K562 (cell line): ENCODE data around the gene NEK2. TPM values are rescaled to one million over a fixed set of nuclear protein-coding genes. Genes with fewer than 3 reads are reported as not detected.

Experiments used
- CHAMP1 ChIP-seq: fragments of 450-650 bp; IDR thresholded peaks from 2 replicates; pipeline ENCODE4 v1.6.1; 2016; ENCODE audit warnings: mild to moderate bottlenecking
- CSDE1 ChIP-seq, 2 experiments: fragments of 450-650 bp; IDR thresholded peaks; 2 replicates each; pipeline ENCODE4 v1.6.1; 2016; ENCODE audit warnings: mild to moderate bottlenecking in 1 of 2
- CTCF ChIP-seq, 3 experiments: IDR thresholded peaks in 2 of 3; conservative IDR thresholded peaks in 1 of 3; 2 replicates each; pipeline ENCODE4 v1.5.1; 2011 to 2012; ENCODE audit warnings: low read length in 3 of 3, mild to moderate bottlenecking in 3 of 3, control low read depth in 2 of 3, improper control_type of control experiment in 1 of 3, inconsistent platforms in 1 of 3, low read depth in 1 of 3, mixed read lengths in 1 of 3, moderate library complexity in 1 of 3; ENCODE audit not compliant: insufficient read depth in 2 of 3
- FOSL1 ChIP-seq: fragments of 200-800 bp; sonication (Bioruptor generic); conservative IDR thresholded peaks from 2 replicates; pipeline ENCODE4 v1.6.1; 2016; ENCODE audit warnings: missing genetic modification characterization, missing compliant biosample characterization
- FOXP1 ChIP-seq: sonication (generic); formaldehyde crosslinking; IDR thresholded peaks from 2 replicates; pipeline ENCODE4 v1.8.0; 2022; ENCODE audit warnings: mild to moderate bottlenecking, missing genetic modification reagents
- IRF9 ChIP-seq: fragments of 450-650 bp; IDR thresholded peaks from 2 replicates; pipeline ENCODE4 v1.6.1; 2016; ENCODE audit warnings: missing biosample characterization, missing genetic modification characterization
- MIER1 ChIP-seq: fragments of 450-650 bp; IDR thresholded peaks from 2 replicates; pipeline ENCODE4 v1.6.1; 2016; ENCODE audit warnings: antibody characterized with exemption, mild to moderate bottlenecking, low read depth
- NR2F6 ChIP-seq: fragments of 450-650 bp; formaldehyde crosslinking; IDR thresholded peaks from 2 replicates; pipeline ENCODE4 v1.4.0; 2020; ENCODE audit warnings: mild to moderate bottlenecking
- RAD51 ChIP-seq: fragments of 450-650 bp; IDR thresholded peaks from 2 replicates; pipeline ENCODE4 v1.7.1; 2016; ENCODE audit warnings: low read depth, mild to moderate bottlenecking, borderline replicate concordance
- THAP12 ChIP-seq: fragments of 250-450 bp; sonication (Bioruptor Pico); IDR thresholded peaks from 2 replicates; pipeline ENCODE4 v1.9.0; 2021; ENCODE audit warnings: mild to moderate bottlenecking, inconsistent platforms
- ZBTB1 ChIP-seq: sonication (generic); formaldehyde crosslinking; IDR thresholded peaks from 2 replicates; pipeline ENCODE4 v1.8.1; 2023; ENCODE audit warnings: missing genetic modification reagents, low read depth, mild to moderate bottlenecking, borderline replicate concordance
- ZBTB33 ChIP-seq: sonication (generic); formaldehyde crosslinking; IDR thresholded peaks from 2 replicates; pipeline ENCODE4 v1.8.1; 2023; ENCODE audit warnings: mild to moderate bottlenecking, missing genetic modification reagents
- ZNF121 ChIP-seq: sonication (generic); formaldehyde crosslinking; conservative IDR thresholded peaks from 2 replicates; pipeline ENCODE4 v1.8.0; 2022; ENCODE audit warnings: missing genetic modification reagents
- ZNF146 ChIP-seq: IDR thresholded peaks from one replicate; pipeline ENCODE4 v1.6.1; 2018; ENCODE audit warnings: missing compliant biosample characterization; ENCODE audit not compliant: unreplicated experiment
- ZNF408 ChIP-seq: fragments of 250-450 bp; sonication (Bioruptor Pico); IDR thresholded peaks from 2 replicates; pipeline ENCODE4 v1.4.0; 2020; ENCODE audit warnings: low read depth, mild to moderate bottlenecking, moderate library complexity
- ZNF655 ChIP-seq: fragments of 250-450 bp; sonication (Bioruptor Pico); IDR thresholded peaks from 2 replicates; pipeline ENCODE4 v1.5.0; 2021
- polyA plus RNA-seq, 8 experiments: library from polyadenylated mRNA; depleted of rRNA in 4 of 8; stranded (reverse) in 5 of 8; unstranded in 3 of 8; fragments of >200 nt; fragmentation: Nextera tagmentation in 2 of 8; fragmentation: Illumina TruSeq in 1 of 8; extraction: Ambion mirVana in 2 of 8; extraction: Trizol in 1 of 8; gene quantifications; 2 replicates each; pipeline versions ENCODE4 v1.2.1 to v1.2.3, GENCODE V29; 2011 to 2014; ENCODE audit warnings: inconsistent platforms in 1 of 8, missing spikeins in 1 of 8
- total RNA-seq, 7 experiments: library from RNA; depleted of rRNA in 6 of 7; stranded (reverse); fragments of >200 nt in 6 of 7; fragmentation: Illumina TruSeq in 2 of 7; extraction: Trizol in 2 of 7; gene quantifications; 2 replicates each; pipeline versions ENCODE4 v1.2.1 to v1.2.3, GENCODE V29; 2011 to 2021; ENCODE audit warnings: low replicate concordance in 1 of 7

The NEK2 gene
- total and polyA plus RNA-seq, 9 of the 15 experiments (the other 6 are each of a cell fraction or from before 2014, with no cell fraction given): 30.0 to 74.7 (median 66.4) TPM

GRCh38 chr1:211613951-211614350 lies 61.5 kb downstream of the NEK2 start (continued):
- TF ChIP-seq CHAMP1: no peak
- TF ChIP-seq FOSL1 (tag): peak; percentile 74
- no peak for TF ChIP-seq CSDE1 (IDR thresholded peaks at IDR 0.05)
- TF ChIP-seq IRF9: no peak
- no peak for TF ChIP-seq RAD51
- no peak for TF ChIP-seq FOXP1 (CRISPR knock-in tag)
- no peak for TF ChIP-seq ZBTB33 (CRISPR knock-in tag)
- TF ChIP-seq NR2F6 (CRISPR knock-in tag): no peak
- TF ChIP-seq ZNF121 (CRISPR knock-in tag): no peak
- TF ChIP-seq ZBTB1 (CRISPR knock-in tag): 0 out of 2 replicates have a peak, but pooled peaks have one; percentile 27
- no peak for TF ChIP-seq CTCF (IDR thresholded peaks at IDR 0.05 in 2 of 3, conservative IDR thresholded peaks at IDR 0.05 in 1 of 3; ENCODE audit: insufficient read depth in 2 of 3, low read depth in 1 of 3, low read length in 3 of 3)
- TF ChIP-seq THAP12 (CRISPR knock-in tag): no peak
- no peak for TF ChIP-seq ZNF655 (CRISPR knock-in tag)
- no peak for TF ChIP-seq ZNF408
- TF ChIP-seq ZNF146: no peak
- TF ChIP-seq MIER1: no peak; the same call in 1 of the 2 replicates
